SU-DHL-6 (cell line): Measurements from ENCODE around the gene ZNF22.

Experiments
- H2AFZ ChIP-seq: fragments of 200-600 bp; sonication (generic); 2 replicates; pipeline ENCODE4 v1.6.1; 2014; ENCODE audit warnings: low read depth, mild to moderate bottlenecking, moderate library complexity, mixed read lengths, antibody characterized with exemption, low read length; ENCODE audit not compliant: severe bottlenecking
- H3F3A ChIP-seq: fragments of 200-600 bp; shearing (Covaris generic); 2 replicates; pipeline ENCODE4 v1.6.0; 2016; ENCODE audit warnings: antibody characterized with exemption, mild to moderate bottlenecking; ENCODE audit not compliant: insufficient read depth
- H3K27ac ChIP-seq: fragments of 200-600 bp; sonication (generic); 2 replicates; pipeline ENCODE4 v1.5.1; 2016; ENCODE audit warnings: low read depth, mild to moderate bottlenecking, low read length, moderate library complexity, mixed read lengths
- H3K27me3 ChIP-seq: fragments of 200-600 bp; sonication (generic), shearing (Covaris generic); 2 replicates; pipeline ENCODE4 v1.6.0; 2014; ENCODE audit warnings: mild to moderate bottlenecking, low read length
- H3K36me3 ChIP-seq: fragments of 200-600 bp; sonication (generic); 2 replicates; pipeline ENCODE4 v1.6.1; 2014; ENCODE audit warnings: mild to moderate bottlenecking, low read length, mixed read lengths
- H3K4me2 ChIP-seq: fragments of 300-600, 200-600 bp; shearing (Covaris generic), sonication (generic); 2 replicates; pipeline ENCODE4 v1.6.0; 2014; ENCODE audit warnings: low read length, low read depth, mild to moderate bottlenecking; ENCODE audit not compliant: poor library complexity, severe bottlenecking
- H3K4me3 ChIP-seq: fragments of 200-600 bp; sonication (generic); 2 replicates; pipeline ENCODE4 v1.5.1; 2014; ENCODE audit warnings: antibody characterized with exemption, low read length, mild to moderate bottlenecking, mixed read lengths; ENCODE audit not compliant: insufficient read depth, poor library complexity, severe bottlenecking
- H3K79me2 ChIP-seq: fragments of 200-600 bp; sonication (generic); 2 replicates; pipeline ENCODE4 v1.6.1; 2014; ENCODE audit warnings: mild to moderate bottlenecking, low read length, moderate library complexity; ENCODE audit not compliant: insufficient read depth
- H3K9ac ChIP-seq: fragments of 200-600 bp; sonication (generic); 2 replicates; pipeline ENCODE4 v1.7.0; 2014; ENCODE audit warnings: mild to moderate bottlenecking, low read length
- H3K9me2 ChIP-seq: fragments of 200-600 bp; sonication (generic); replicated peaks from 2 replicates; pipeline ENCODE4 v1.6.1; 2014; ENCODE audit warnings: low read length; ENCODE audit not compliant: insufficient read depth
- H3K9me3 ChIP-seq: fragments of 200-600 bp; sonication (generic); 2 replicates; pipeline ENCODE4 v1.6.1; 2014; ENCODE audit warnings: low read length, mixed read lengths; ENCODE audit not compliant: insufficient read depth
- H4K20me1 ChIP-seq: fragments of 200-600 bp; sonication (generic); 2 replicates; pipeline ENCODE4 v1.6.1; 2014; ENCODE audit warnings: low read depth, mild to moderate bottlenecking, antibody characterized with exemption, low read length, moderate library complexity, mixed read lengths
- CTCF ChIP-seq: fragments of 200-600 bp; sonication (generic); IDR thresholded peaks from one replicate; pipeline ENCODE4 v1.5.1; 2017; ENCODE audit warnings: antibody characterized with exemption, mild to moderate bottlenecking, low read length, moderate library complexity; ENCODE audit not compliant: insufficient read depth, poor library complexity, severe bottlenecking
- EZH2phosphoT487 ChIP-seq: fragments of 200-600 bp; sonication (generic), shearing (Covaris generic); conservative IDR thresholded peaks from 2 replicates; pipeline ENCODE4 v1.6.1; 2018; ENCODE audit warnings: mild to moderate bottlenecking, antibody characterized with exemption, low read length, moderate library complexity, mixed read lengths

Gene ZNF22

GRCh38 chr10:44956226-44956625, 44.5 kb upstream of the ZNF22 start:
- Histone ChIP-seq H3K27ac (no peak overlapping the region), H3K4me2 (no peak overlapping the region), H3K9ac (no peak overlapping the region), H3K9me3 (no peaks in the 10 kb centered on the region), H3K27me3 (no peaks in the 10 kb centered on the region), H3K4me3 (no peak overlapping the region), H3K9me2 (no peaks in the 10 kb centered on the region), H4K20me1 (no peaks in the 10 kb centered on the region), H3K36me3 (no peaks in the 10 kb centered on the region), H3F3A (no peaks in the 10 kb centered on the region), H3K79me2 (no peaks in the 10 kb centered on the region), H2AFZ (no peak overlapping the region)
- TF ChIP-seq EZH2phosphoT487 (no peak), CTCF (no peak)

- TF ChIP-seq CTCF: no peak
- TF ChIP-seq EZH2phosphoT487: no peak
- Histone ChIP-seq H3K9me2 (no peaks in the 10 kb centered on the region), H3F3A (no peaks in the 10 kb centered on the region), H2AFZ (no peak overlapping the region), H3K27me3 (no peaks in the 10 kb centered on the region), H3K27ac (no peak overlapping the region), H3K79me2 (no peaks in the 10 kb centered on the region), H3K4me3 (no peak overlapping the region), H4K20me1 (no peaks in the 10 kb centered on the region), H3K9me3 (no peaks in the 10 kb centered on the region), H3K36me3 (no peaks in the 10 kb centered on the region), H3K4me2 (no peak overlapping the region), H3K9ac (no peak overlapping the region)
These were observed 43.7 kb upstream of the ZNF22 start for GRCh38 chr10:44956717-44957706.

- no peaks in the 10 kb centered on the region for H4K20me1 ChIP-seq
- H3K4me2 ChIP-seq: peak overlapping the region; percentile 95
- no peaks in the 10 kb centered on the region for H3K9me3 ChIP-seq
- no peaks in the 10 kb centered on the region for H3K27me3 ChIP-seq
- no peaks in the 10 kb centered on the region for H3K79me2 ChIP-seq
- no peak overlapping the region for H2AFZ ChIP-seq
- no peaks in the 10 kb centered on the region for H3K36me3 ChIP-seq
- H3F3A ChIP-seq: no peaks in the 10 kb centered on the region
- H3K4me3 ChIP-seq: peak overlapping the region; percentile 74
- no peak overlapping the region for H3K27ac ChIP-seq
- peak overlapping the region; percentile 63 for H3K9ac ChIP-seq
- no peaks in the 10 kb centered on the region for H3K9me2 ChIP-seq
- TF ChIP-seq CTCF: no peak
- TF ChIP-seq EZH2phosphoT487: no peak
These were observed 42.4 kb upstream of the ZNF22 start for GRCh38 chr10:44958196-44958897.
